GM12874 (cell line): ENCODE measurements around the gene TXNL4A.

ENCODE experiments used
- CTCF ChIP-seq: IDR thresholded peaks from 2 replicates; pipeline ENCODE4 v1.5.1; 2011; ENCODE audit warnings: low read depth, mild to moderate bottlenecking, control low read depth, low read length, moderate library complexity; ENCODE audit not compliant: insufficient read depth

Gene TXNL4A

GRCh38 chr18:79942786-79943607 is 45.4 kb downstream of the TXNL4A start:
- no peak for TF ChIP-seq CTCF

- TF ChIP-seq CTCF: no peak
These were observed 46.2 kb downstream of the TXNL4A start for GRCh38 chr18:79942211-79942610.

GRCh38 chr18:79941473-79942119 is 46.8 kb downstream of the TXNL4A start:
- no peak for TF ChIP-seq CTCF

GRCh38 chr18:79940814-79941472 is 47.4 kb downstream of the TXNL4A start:
- no peak for TF ChIP-seq CTCF

- TF ChIP-seq CTCF: no peak
These were observed 48.1 kb downstream of the TXNL4A start for GRCh38 chr18:79940126-79940813.

GRCh38 chr18:79939096-79939495 is 49.3 kb downstream of the TXNL4A start:
- TF ChIP-seq CTCF: no peak

GRCh38 chr18:79938196-79938595 is 50.2 kb downstream of the TXNL4A start:
- no peak for TF ChIP-seq CTCF
